ENCODE results near the gene SLC66A3. TPM values are rescaled to one million over a fixed set of nuclear protein-coding genes. Genes with fewer than 3 reads are reported as not detected.

Gene SLC66A3
- total RNA-seq, 3 donors from 2014 or later = 47.6 to 111 (median 62.6) TPM

DNA sequence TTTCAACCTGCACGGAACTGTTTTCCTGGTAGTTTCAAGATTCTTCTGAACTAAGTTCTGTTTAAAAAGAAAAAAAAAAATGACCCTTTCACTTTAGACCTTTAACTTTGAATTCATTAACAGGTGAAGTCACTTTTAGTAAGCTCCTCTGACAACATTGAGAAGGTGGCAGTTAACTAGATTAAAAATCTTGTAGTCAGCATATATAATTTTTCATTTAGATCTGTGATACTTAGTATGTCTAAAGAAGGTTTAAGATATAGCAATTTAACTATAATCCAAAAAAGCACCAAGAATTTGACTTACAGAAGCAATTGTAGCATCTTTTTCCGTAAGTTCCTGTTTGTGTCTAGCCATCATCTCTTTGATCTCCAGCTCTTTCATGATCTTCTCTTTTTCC is 45.4 kb downstream of the SLC66A3 start:
- Histone ChIP-seq H3K27ac (no peak overlapping the region), H3K9me3 (no peaks in the 10 kb centered on the region), H3K4me3 (no peak overlapping the region), H3K36me3 (no peaks in the 10 kb centered on the region), H3K4me1 (no peaks in the 10 kb centered on the region), H3K27me3 (no peaks in the 10 kb centered on the region)
- intact Hi-C loops (cut with DNase I; ENCODE audit: low total_unique reads) = no loop called here
- no peak for DNase-seq (ENCODE audit: low spot score in 2 of 2)
- TF ChIP-seq POLR2AphosphoS5 (IDR thresholded peaks at IDR 0.05) (no peak), POLR2A (IDR thresholded peaks at IDR 0.05) (no peak)
- TF ChIP-seq, protein P1, sequence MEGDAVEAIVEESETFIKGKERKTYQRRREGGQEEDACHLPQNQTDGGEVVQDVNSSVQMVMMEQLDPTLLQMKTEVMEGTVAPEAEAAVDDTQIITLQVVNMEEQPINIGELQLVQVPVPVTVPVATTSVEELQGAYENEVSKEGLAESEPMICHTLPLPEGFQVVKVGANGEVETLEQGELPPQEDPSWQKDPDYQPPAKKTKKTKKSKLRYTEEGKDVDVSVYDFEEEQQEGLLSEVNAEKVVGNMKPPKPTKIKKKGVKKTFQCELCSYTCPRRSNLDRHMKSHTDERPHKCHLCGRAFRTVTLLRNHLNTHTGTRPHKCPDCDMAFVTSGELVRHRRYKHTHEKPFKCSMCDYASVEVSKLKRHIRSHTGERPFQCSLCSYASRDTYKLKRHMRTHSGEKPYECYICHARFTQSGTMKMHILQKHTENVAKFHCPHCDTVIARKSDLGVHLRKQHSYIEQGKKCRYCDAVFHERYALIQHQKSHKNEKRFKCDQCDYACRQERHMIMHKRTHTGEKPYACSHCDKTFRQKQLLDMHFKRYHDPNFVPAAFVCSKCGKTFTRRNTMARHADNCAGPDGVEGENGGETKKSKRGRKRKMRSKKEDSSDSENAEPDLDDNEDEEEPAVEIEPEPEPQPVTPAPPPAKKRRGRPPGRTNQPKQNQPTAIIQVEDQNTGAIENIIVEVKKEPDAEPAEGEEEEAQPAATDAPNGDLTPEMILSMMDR (IDR thresholded peaks at IDR 0.05) = no peak

DNA sequence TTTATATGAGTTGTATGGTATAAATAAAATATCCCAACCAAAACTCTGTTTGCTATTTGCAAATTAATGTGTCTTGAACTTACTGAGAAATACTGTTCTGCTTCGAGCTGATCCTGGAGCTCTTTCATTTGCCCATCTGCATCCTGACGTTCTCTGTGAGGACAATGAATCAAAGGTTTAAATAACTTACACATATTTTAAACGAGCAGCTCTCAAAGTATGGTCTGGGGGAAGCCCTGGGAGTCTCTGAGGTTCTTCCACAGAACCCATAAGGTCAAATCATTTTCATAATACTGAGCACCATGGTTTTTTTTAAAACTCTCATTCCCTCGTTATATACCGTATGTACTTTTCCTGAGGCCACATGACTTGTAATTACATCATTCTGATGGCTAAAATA is 46.7 kb downstream of the SLC66A3 start:
- Histone ChIP-seq H3K36me3 (no peaks in the 10 kb centered on the region), H3K27ac (no peak overlapping the region), H3K4me3 (no peak overlapping the region), H3K27me3 (no peaks in the 10 kb centered on the region), H3K9me3 (no peaks in the 10 kb centered on the region), H3K4me1 (no peaks in the 10 kb centered on the region)
- intact Hi-C loops (cut with DNase I; ENCODE audit: low total_unique reads) = no loop called here
- no peak for DNase-seq (ENCODE audit: low spot score in 2 of 2)
- TF ChIP-seq POLR2AphosphoS5 (IDR thresholded peaks at IDR 0.05) (no peak), POLR2A (IDR thresholded peaks at IDR 0.05) (no peak)
- TF ChIP-seq, protein P1 (IDR thresholded peaks at IDR 0.05) = no peak

GRCh38 chr2:11203480-11203879 is 48.2 kb downstream of the SLC66A3 start:
- Histone ChIP-seq H3K27me3 (no peaks in the 10 kb centered on the region), H3K9me3 (no peaks in the 10 kb centered on the region), H3K4me1 (no peaks in the 10 kb centered on the region), H3K27ac (no peak overlapping the region), H3K36me3 (no peaks in the 10 kb centered on the region), H3K4me3 (no peak overlapping the region)
- TF ChIP-seq, protein P1 (IDR thresholded peaks at IDR 0.05) = no peak
- TF ChIP-seq POLR2A (IDR thresholded peaks at IDR 0.05) (no peak), POLR2AphosphoS5 (IDR thresholded peaks at IDR 0.05) (no peak)
- intact Hi-C loops (cut with DNase I; ENCODE audit: low total_unique reads) = no loop called here
- no peak for DNase-seq (ENCODE audit: low spot score in 2 of 2)

- DNase-seq (ENCODE audit: low spot score in 2 of 2) = no peak
- intact Hi-C loops (cut with DNase I; ENCODE audit: low total_unique reads) = no loop called here
- H3K4me1 ChIP-seq = no peaks in the 10 kb centered on the region
- H3K4me3 ChIP-seq = no peak overlapping the region
- no peak overlapping the region for H3K27ac ChIP-seq
- H3K9me3 ChIP-seq = no peaks in the 10 kb centered on the region
- no peaks in the 10 kb centered on the region for H3K27me3 ChIP-seq
- TF ChIP-seq POLR2A (IDR thresholded peaks at IDR 0.05) (no peak), POLR2AphosphoS5 (IDR thresholded peaks at IDR 0.05) (no peak)
- no peaks in the 10 kb centered on the region for H3K36me3 ChIP-seq
Measured at GRCh38 chr2:11208083-11208482, 52.8 kb downstream of the SLC66A3 start.

DNA sequence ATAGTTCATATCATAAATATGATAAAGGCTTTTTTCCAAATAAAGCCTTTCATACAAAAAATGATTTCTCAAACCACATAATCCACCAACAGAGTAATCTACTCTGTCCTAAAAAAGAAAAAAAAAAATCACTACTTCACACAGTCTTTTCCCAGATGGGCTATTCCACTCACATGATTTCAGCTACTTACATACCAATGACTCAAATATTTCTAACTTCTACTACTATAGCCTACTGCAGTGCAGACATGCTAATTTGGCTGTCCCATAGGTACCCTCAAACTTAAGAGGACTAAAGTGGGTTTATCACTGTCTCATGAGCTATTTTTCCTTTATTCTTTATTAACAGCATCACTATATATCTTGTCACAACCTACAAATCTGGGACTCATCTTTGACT is 57.4 kb downstream of the SLC66A3 start:
- TF ChIP-seq, protein P1 (IDR thresholded peaks at IDR 0.05) = no peak
- TF ChIP-seq POLR2AphosphoS5 (IDR thresholded peaks at IDR 0.05) (no peak), POLR2A (IDR thresholded peaks at IDR 0.05) (no peak)
- Histone ChIP-seq H3K27me3 (no peaks in the 10 kb centered on the region), H3K36me3 (peaks cover 4% of the 10 kb centered on the region), H3K4me3 (no peak overlapping the region), H3K9me3 (no peaks in the 10 kb centered on the region), H3K4me1 (no peaks in the 10 kb centered on the region), H3K27ac (no peak overlapping the region)
- intact Hi-C loops (cut with DNase I; ENCODE audit: low total_unique reads) = no loop called here
- no peak for DNase-seq (ENCODE audit: low spot score in 2 of 2)

DNA sequence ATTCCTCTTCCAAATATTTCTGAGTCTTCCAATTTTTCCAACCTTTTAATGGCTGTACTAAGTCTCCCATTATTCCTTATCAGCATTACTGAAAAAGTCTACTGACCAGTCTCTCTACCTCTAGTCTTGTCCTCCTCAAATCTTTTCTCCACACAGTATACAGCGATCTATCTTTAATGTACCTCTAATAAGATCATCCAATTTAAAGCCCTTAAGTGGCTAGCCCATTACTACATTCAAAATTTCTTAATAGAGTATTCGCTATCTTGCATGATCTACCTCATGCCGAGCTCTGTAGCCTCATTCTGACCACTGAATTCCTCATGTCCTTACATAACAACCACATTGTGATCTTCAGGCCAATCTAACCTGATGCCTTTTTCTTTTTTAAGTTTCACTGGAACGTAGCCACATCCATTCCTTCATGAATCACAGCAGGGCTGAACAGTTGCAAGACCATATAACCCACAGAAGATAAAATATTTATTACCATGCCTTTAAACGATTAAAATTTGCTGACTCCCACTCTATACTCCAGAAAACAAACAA is 57.9 kb downstream of the SLC66A3 start:
- no peak overlapping the region for H3K4me3 ChIP-seq
- intact Hi-C loops (cut with DNase I; ENCODE audit: low total_unique reads) = no loop called here
- H3K36me3 ChIP-seq = peaks cover 4% of the 10 kb centered on the region
- TF ChIP-seq POLR2AphosphoS5 (IDR thresholded peaks at IDR 0.05) = no peak
- no peak for TF ChIP-seq POLR2A (IDR thresholded peaks at IDR 0.05)
- TF ChIP-seq, protein P1 (IDR thresholded peaks at IDR 0.05) = no peak
- no peaks in the 10 kb centered on the region for H3K27me3 ChIP-seq
- no peak overlapping the region for H3K27ac ChIP-seq
- DNase-seq (ENCODE audit: low spot score in 2 of 2) = no peak
- H3K9me3 ChIP-seq = no peaks in the 10 kb centered on the region
- no peaks in the 10 kb centered on the region for H3K4me1 ChIP-seq

Data from breast epithelium (tissue), 4 donors.